ENCODE data around the gene PRDM15. TPM values are rescaled to one million over a fixed set of nuclear protein-coding genes. Genes with fewer than 3 reads are reported as not detected.

PRDM15 gene
- polyA plus RNA-seq, 1 experiment, result 7.6 TPM

DNA sequence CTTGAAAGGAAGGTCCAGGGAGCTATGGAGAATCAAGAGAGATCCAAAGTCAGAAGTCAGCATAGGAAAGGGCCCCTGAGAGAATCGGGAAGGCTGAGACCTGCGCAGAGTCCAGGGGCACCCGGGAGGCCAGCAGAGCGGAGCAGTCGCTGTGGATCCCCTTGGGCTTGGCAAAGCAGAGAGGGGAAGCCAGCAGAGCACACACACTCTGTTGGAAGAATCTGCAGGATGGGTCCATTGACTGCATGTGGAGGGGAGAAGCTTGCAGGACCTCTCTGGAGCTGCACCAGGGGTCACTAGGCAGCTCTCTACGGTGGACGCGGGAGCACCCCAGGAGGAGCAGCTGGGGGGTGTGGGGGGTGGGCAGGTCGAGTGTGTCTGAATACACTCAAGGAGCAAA, 118.7 kb downstream of the PRDM15 start:
- no peaks in the 10 kb centered on the region for H3K36me3 ChIP-seq (ENCODE audit: control insufficient read depth, insufficient read depth, low read length)
- ChIA-PET CTCF (interaction anchor here (0.9 to 1.8 kb wide), 4 partner anchors 9 to 357 kb away, joined by 3 to 12 read pairs (median 3); no protein-coding TSS in a partner anchor), POLR2A (no interaction called here)
- H3K4me3 ChIP-seq (ENCODE audit: low read depth, low read length), result no peak overlapping the region
- TF ChIP-seq, protein P1, sequence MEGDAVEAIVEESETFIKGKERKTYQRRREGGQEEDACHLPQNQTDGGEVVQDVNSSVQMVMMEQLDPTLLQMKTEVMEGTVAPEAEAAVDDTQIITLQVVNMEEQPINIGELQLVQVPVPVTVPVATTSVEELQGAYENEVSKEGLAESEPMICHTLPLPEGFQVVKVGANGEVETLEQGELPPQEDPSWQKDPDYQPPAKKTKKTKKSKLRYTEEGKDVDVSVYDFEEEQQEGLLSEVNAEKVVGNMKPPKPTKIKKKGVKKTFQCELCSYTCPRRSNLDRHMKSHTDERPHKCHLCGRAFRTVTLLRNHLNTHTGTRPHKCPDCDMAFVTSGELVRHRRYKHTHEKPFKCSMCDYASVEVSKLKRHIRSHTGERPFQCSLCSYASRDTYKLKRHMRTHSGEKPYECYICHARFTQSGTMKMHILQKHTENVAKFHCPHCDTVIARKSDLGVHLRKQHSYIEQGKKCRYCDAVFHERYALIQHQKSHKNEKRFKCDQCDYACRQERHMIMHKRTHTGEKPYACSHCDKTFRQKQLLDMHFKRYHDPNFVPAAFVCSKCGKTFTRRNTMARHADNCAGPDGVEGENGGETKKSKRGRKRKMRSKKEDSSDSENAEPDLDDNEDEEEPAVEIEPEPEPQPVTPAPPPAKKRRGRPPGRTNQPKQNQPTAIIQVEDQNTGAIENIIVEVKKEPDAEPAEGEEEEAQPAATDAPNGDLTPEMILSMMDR (IDR thresholded peaks at IDR 0.05; ENCODE audit: insufficient read depth, low read depth, low read length), result no peak
- H3K27me3 ChIP-seq (ENCODE audit: control insufficient read depth, insufficient read depth, low read length), result no peaks in the 10 kb centered on the region; the same call in 1 of the 2 replicates
- no peak for DNase-seq (ENCODE audit: low read depth)

DNA sequence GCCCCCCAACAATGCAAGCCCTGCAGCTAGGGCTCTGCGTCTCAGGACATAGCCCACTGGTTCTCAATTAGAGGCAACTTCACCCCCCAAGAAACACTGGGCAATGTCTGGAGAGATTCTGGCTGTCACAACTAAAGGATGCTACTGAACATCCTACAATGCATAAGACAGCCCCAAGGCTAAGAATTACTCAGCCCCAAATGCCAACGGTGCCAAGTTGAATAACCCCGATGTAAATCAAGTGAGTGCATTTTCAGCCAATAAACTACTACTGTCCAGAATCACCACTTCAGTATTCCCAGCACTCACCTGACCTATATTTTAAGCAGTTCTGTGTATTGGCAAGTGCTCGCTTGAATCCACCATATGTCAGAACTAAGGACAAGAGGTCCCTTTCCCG, 119.2 kb downstream of the PRDM15 start:
- Histone ChIP-seq H3K4me3 (ENCODE audit: low read depth, low read length) (no peak overlapping the region), H3K27me3 (ENCODE audit: control insufficient read depth, insufficient read depth, low read length) (no peaks in the 10 kb centered on the region; the same call in 1 of the 2 replicates), H3K36me3 (ENCODE audit: control insufficient read depth, insufficient read depth, low read length) (no peaks in the 10 kb centered on the region)
- no peak for DNase-seq (ENCODE audit: low read depth)
- ChIA-PET CTCF (interaction anchor here (1.4 kb wide), 1 partner anchor 10 kb away, joined by 3 read pairs; no protein-coding TSS in a partner anchor), POLR2A (no interaction called here)
- TF ChIP-seq, protein P1 (IDR thresholded peaks at IDR 0.05; ENCODE audit: insufficient read depth, low read depth, low read length), result no peak

DNA sequence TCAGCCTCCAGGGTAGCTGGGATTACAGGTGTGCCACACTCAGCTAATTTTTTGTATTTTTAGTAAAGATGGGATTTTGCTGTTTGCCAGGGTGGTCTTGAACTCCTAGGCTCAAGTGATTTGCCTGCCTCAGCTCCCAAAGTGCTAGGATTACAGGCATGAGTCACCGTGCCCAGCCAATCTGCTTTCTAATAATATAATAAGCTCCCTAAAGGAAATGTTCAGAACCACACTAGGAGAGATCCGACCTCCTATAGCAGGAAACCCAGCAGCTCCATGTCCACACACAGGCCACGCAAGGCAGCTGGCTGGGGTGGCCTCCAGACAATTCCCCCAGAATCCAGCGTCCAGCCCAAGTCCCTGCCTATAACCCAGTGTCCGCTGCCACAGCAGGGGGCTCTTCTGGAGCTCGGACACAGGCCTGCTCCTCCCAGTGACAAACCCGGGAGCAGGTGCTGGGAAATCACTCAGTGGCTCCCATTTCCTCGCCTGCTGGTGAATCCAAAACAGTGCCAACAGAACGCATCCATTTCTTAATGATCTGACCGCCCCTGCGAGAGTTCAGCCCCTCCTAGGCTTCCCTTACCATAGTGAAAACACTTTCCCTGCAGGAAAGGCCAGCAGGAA, 119.8 kb downstream of the PRDM15 start:
- POLR2A ChIA-PET, result no interaction called here
- Histone ChIP-seq H3K36me3 (ENCODE audit: control insufficient read depth, insufficient read depth, low read length) (no peaks in the 10 kb centered on the region), H3K4me3 (ENCODE audit: low read depth, low read length) (no peak overlapping the region), H3K27me3 (ENCODE audit: control insufficient read depth, insufficient read depth, low read length) (no peaks in the 10 kb centered on the region)
- TF ChIP-seq, protein P1 (IDR thresholded peaks at IDR 0.05; ENCODE audit: insufficient read depth, low read depth, low read length), result no peak
- DNase-seq (ENCODE audit: low read depth), result no peak
- CTCF ChIA-PET, result interaction anchor here (1.4 kb wide), 1 partner anchor 10 kb away, joined by 3 read pairs; no protein-coding TSS in a partner anchor

DNA sequence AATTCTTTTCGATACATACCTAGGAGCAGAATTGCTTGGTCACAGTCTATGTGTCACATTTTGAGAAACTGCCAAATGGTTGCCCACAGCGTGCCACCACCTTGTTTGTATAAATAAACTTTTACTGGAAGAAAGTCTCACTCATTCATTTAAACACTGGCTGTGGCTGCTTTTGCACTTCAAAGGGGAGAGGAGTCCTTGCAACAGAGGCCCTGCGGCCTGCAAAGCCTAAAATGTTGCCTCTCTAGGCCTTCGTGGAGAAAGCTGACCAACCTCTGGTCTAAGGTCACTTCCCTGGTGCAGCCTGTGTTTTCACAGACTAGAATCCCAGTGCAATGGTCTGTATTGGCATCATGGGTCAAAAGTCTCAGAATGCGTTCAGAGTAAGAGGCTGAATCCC, 120.6 kb downstream of the PRDM15 start:
- DNase-seq (ENCODE audit: low read depth), result no peak
- Histone ChIP-seq H3K4me3 (ENCODE audit: low read depth, low read length) (no peak overlapping the region), H3K36me3 (ENCODE audit: control insufficient read depth, insufficient read depth, low read length) (no peaks in the 10 kb centered on the region), H3K27me3 (ENCODE audit: control insufficient read depth, insufficient read depth, low read length) (no peaks in the 10 kb centered on the region)
- POLR2A ChIA-PET, result no interaction called here
- CTCF ChIA-PET, result no interaction called here
- TF ChIP-seq, protein P1 (IDR thresholded peaks at IDR 0.05; ENCODE audit: insufficient read depth, low read depth, low read length), result no peak

DNA sequence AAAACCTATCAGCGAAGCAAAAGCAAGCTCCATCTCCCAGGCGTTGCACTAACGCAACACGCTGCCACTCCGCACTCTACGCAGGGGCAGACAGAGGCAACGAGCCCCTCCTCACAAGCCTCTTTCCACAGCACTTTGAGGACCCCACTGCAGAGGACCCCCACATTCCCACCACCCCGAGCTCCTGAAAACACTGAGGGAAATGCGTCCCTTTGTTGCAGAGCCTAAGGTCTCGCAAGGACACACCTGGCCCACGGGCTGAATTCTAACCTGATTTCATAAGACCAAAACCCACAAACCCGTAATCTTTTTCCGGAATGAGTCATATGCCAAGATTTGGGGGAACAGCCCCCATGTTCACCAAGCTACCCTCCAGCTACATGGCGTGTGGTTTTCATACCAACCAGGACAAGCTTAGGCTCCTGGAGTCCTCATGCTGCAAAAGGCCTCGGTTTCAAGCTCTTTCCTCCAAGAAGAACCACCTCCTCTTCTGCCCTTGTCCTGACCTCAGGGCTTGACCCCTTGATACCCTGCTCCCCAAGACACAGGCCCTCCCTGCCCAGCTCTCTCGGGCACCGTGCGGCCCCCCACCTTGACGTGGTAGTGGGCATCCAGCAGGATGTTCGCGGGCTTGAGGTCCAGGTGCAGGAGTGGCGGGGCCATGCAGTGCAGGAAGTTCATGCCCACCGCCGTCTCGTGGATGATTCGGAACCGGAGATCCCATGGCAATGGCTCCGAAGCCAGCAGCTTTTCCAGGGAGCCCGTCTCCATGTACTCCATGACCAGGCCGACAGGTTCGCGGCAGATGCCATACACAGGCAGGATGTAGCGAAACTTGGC, 123.0 kb downstream of the PRDM15 start:
- TF ChIP-seq, protein P1 (IDR thresholded peaks at IDR 0.05; ENCODE audit: insufficient read depth, low read depth, low read length), result no peak
- POLR2A ChIA-PET, result no interaction called here
- H3K4me3 ChIP-seq (ENCODE audit: low read depth, low read length), result no peak overlapping the region
- no peaks in the 10 kb centered on the region for H3K36me3 ChIP-seq (ENCODE audit: control insufficient read depth, insufficient read depth, low read length)
- no peaks in the 10 kb centered on the region for H3K27me3 ChIP-seq (ENCODE audit: control insufficient read depth, insufficient read depth, low read length)
- CTCF ChIA-PET, result interaction anchor here (2.0 kb wide), 1 partner anchor 13 kb away, joined by 5 read pairs; no protein-coding TSS in a partner anchor
- no peak for DNase-seq (ENCODE audit: low read depth)
